ENCODE results near the gene GABRG3.

DNA sequence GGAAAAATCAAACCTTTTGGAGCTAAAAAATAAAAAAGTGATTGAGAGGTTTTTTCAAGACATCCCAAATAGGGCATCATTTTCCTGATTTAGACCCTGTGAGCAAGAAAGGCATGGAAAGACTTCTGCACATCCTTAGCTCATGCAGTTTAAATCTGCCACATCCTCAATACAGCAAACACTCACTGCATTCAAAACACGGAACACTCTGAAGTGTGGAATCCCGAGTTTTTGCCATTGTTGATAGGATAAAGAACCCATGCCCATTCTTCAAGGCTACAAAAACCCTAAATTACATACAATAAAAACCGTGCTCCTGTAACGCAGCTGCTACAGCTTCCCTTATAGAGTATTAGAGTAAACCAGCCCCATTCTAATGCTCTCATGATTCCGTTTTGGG, 346.8 kb downstream of the GABRG3 start:
- TF ChIP-seq CTCF (IDR thresholded peaks at IDR 0.05) (no peak), POLR2AphosphoS5 (IDR thresholded peaks at IDR 0.05) (no peak)

Data from breast epithelium (tissue), 3 donors.